C4-2B (cell line): ENCODE data around the gene CCDC38.
A peak's percentile ranks its signal among the peaks of the same experiment; 100 is the strongest.

ENCODE experiments used
- H3K27ac ChIP-seq: fragments of 450-650 bp; 2 replicates; pipeline ENCODE4 v1.5.1; 2017
- CTCF ChIP-seq: fragments of 450-650 bp; conservative IDR thresholded peaks from 2 replicates; pipeline ENCODE4 v1.5.1; 2017; ENCODE audit warnings: mild to moderate bottlenecking
- ZFX ChIP-seq: fragments of 450-650 bp; IDR thresholded peaks from 2 replicates; pipeline ENCODE4 v1.6.1; 2017

Gene CCDC38

DNA sequence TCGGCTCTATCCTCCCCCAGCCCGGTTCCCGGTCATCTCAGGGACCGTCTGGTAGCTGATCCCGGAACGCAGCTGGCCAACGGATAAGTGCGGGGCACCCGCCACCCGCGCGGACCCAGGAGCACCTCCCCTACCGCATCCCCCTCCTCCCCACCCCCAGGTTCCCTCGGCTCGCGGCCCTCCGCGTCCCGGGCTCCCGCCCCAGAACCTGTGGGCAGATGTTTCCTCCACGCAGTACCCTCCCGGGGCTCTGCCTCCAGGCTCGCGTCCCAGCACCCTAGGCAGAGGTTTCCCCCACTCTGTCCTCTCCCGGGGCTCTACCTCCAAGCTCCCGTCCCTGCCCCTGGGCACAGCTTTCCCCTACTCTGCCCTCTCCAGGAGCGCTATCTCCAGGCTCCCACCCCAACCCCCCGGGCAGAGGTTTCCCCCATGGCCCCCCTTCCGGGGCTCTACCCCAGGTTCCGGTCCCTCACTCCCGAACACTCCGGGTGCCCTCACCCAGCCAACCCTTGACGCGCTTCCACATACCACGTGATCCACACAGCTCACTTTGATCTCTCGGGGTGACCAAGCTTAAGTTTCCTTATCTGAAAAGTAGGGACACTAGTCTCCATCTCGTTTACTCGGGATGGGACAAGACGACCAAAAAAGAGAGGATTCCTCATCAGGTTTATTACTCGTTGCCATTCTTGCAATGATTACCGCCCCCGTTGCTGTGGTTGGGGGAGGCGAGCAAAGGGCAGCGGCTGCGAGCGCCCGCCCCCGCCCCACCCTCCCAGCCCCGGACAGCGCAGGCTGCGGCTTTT, at the start of gene CCDC38:
Gene CCDC38, minus strand, starts transcription at position 91 of the 806 bp plus-strand sequence. CDS start 6,105 bp downstream, outside the sequence.
- TF ChIP-seq ZFX (no peak), CTCF (no peak)
- H3K27ac ChIP-seq, result peak within 1 kb of the TSS; percentile 36; the same call in 1 of the 2 replicates

DNA sequence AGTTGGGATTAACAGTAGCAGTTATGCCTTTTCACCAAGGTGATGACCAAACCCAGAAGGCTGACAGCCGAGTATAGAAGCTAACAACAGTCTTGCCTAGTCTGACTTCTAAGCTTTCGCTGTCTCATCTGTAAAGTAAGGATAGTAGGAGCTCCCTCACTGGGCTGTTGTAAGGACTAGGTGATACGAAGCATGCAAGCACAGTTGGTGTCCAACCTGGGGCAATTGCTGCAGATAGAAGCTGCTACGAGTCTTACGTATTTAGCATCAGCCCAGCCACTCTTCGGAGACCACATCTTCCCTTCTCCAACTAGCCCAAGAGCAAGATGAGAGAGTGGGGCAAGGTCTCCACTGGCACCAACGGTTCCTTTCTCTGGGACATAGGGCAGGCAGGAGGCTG, 47.7 kb upstream of the CCDC38 start:
- TF ChIP-seq ZFX (no peak), CTCF (no peak)
- H3K27ac ChIP-seq, result no peak overlapping the region

DNA sequence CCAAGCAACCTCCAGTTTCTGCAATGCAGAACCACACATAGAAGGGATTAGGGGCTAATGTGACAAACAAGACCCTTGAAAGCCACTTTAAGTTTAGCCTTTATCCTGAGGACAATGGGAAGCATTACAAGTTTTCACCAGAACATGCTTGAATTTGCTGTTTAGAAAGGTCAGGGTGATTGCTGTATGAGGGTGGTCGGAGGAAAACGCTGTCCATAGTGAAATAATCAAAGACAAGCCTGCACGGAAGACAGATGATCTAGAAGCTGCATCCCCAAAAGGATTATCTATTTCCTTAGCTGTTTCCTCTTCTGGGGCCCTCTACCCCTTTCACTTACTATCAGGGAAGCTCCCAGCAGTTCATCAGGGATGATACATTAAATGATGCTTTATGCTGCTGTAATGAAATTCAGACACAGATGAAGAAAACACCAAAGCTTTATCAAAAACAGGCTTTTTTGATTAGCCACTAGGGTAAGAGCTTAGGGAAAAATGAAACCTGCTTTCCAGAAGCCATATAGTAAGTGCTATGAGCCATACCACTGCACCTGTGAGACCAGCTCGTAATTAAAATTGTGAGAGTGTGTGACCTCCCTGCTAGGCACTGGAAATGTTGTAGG, 47.2 kb upstream of the CCDC38 start:
- TF ChIP-seq ZFX (no peak), CTCF (no peak)
- no peak overlapping the region for H3K27ac ChIP-seq

DNA sequence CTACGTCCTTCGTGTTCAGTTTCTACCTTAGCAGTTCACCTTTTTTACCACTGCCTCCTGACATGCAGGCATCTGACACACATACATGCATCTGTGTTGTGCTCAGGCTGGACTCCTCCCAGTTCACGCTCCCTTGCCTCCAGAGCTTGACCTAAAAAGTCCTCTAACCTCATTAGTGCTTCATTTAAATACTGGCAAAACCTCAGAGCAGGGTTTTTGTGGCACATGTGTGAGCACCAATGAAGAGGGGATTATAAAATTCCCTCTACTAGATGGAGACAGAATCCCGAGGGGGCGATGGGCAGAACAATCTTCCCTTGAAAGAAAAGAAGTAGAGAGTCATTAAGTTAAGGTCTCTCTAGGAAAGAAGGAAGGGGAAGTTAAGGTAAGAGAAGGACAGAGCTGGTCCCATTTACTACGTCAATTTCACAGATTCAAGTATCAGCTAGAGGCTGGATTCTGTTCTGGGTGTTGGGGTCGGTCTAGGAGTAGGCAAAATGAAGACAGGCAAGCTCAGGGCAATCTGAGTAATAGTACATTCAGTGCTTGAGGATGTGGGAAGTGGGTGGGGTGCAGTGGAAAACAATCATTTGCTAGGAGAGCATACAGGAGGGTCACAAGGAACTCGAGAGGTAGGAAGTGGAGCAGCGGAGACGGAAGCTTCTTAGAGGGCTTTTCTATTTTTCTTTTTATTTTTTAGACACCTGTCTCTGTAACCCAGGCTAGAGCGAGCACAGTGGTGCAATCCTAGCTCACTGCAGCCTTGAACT, 46.3 kb upstream of the CCDC38 start:
- no peak for TF ChIP-seq ZFX
- no peak for TF ChIP-seq CTCF
- no peak overlapping the region for H3K27ac ChIP-seq

GRCh38 chr12:95986635-95987570, 44.5 kb upstream of the CCDC38 start:
- TF ChIP-seq ZFX, result no peak
- no peak for TF ChIP-seq CTCF

DNA sequence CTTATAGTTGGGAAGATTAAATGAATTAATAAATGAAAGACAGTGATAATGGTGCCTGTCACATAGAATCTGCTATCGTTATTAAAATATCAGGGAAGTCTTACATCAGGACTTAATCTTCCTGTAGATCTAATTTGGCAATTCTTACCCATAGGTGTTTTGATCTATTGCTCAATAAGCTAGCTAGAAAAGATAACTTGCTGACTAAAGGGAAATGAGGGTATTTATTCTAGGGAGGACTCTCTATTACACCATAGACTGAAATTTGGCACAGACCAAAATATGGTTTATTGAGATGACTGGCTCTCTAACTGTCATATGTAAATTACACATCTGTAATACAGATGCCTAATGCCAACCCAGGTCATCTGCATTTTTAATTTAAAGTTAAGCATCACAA, 42.3 kb upstream of the CCDC38 start:
- TF ChIP-seq CTCF, result no peak
- no peak for TF ChIP-seq ZFX
- no peak overlapping the region for H3K27ac ChIP-seq

More at GRCh38 chr12:95986635-95987570, 44.5 kb upstream of the CCDC38 start:
- no peak overlapping the region for H3K27ac ChIP-seq
